Fibroblast of villous mesenchyme (primary cell): ENCODE data around the gene PAPPA2. TPM values are rescaled to one million over a fixed set of nuclear protein-coding genes. Genes with fewer than 3 reads are reported as not detected.

Experiments
- DNase-seq: peaks from one replicate; pipeline ENCODE4 v3.0.0-alpha.2; 2010; ENCODE audit warnings: low read depth
- H3K4me3 ChIP-seq: 2 replicates; pipeline ENCODE4 v1.5.1; 2011; ENCODE audit warnings: low read depth, mild to moderate bottlenecking, low read length
- CTCF ChIP-seq: IDR thresholded peaks from 2 replicates; pipeline ENCODE4 v1.5.1; 2012; ENCODE audit warnings: low read depth, mild to moderate bottlenecking, low read length; ENCODE audit not compliant: insufficient read depth
- total RNA-seq: library from RNA; depleted of rRNA; stranded (reverse); fragments of >200 nt; gene quantifications from 2 replicates; pipeline ENCODE4 v1.2.3, GENCODE V29; 2012

The PAPPA2 gene
- total RNA-seq, 1 donor, result 1.3 TPM

GRCh38 chr1:176779992-176780328, 317.0 kb downstream of the PAPPA2 start:
- no peak for TF ChIP-seq CTCF
- H3K4me3 ChIP-seq, result no peak overlapping the region
- no peak for DNase-seq

- no peak for DNase-seq
- TF ChIP-seq CTCF, result no peak
- no peak overlapping the region for H3K4me3 ChIP-seq
Measured at GRCh38 chr1:176783309-176783708, 320.3 kb downstream of the PAPPA2 start.

GRCh38 chr1:176785056-176785455, 322.1 kb downstream of the PAPPA2 start:
- no peak overlapping the region for H3K4me3 ChIP-seq
- TF ChIP-seq CTCF, result no peak
- no peak for DNase-seq

GRCh38 chr1:176785791-176786190, 322.8 kb downstream of the PAPPA2 start:
- no peak for DNase-seq
- TF ChIP-seq CTCF, result no peak
- no peak overlapping the region for H3K4me3 ChIP-seq

GRCh38 chr1:176786274-176786673, 323.3 kb downstream of the PAPPA2 start:
- no peak for DNase-seq
- no peak for TF ChIP-seq CTCF

GRCh38 chr1:176789571-176790090, 326.7 kb downstream of the PAPPA2 start:
- no peak for DNase-seq
- no peak for TF ChIP-seq CTCF
- H3K4me3 ChIP-seq, result no peak overlapping the region

More at GRCh38 chr1:176786274-176786673, 323.3 kb downstream of the PAPPA2 start:
- H3K4me3 ChIP-seq, result no peak overlapping the region

- no peak for TF ChIP-seq CTCF
- H3K4me3 ChIP-seq, result no peak overlapping the region
- no peak for DNase-seq
Measured at GRCh38 chr1:176790786-176791185, 327.8 kb downstream of the PAPPA2 start.
